HUES64 (cell line): ENCODE results near the gene TTC31. TPM values are rescaled to one million over a fixed set of nuclear protein-coding genes. Genes with fewer than 3 reads are reported as not detected.

ENCODE experiments used
- H3K27ac ChIP-seq: 2 replicates; pipeline ENCODE4 v1.7.0; 2013; ENCODE audit warnings: low read depth, low read length, inconsistent platforms
- H3K27me3 ChIP-seq: 2 replicates; pipeline ENCODE4 v1.6.1; 2013; ENCODE audit warnings: mild to moderate bottlenecking, low read length; ENCODE audit not compliant: insufficient read depth
- H3K36me3 ChIP-seq: 2 replicates; pipeline ENCODE4 v1.6.1; 2013; ENCODE audit warnings: mild to moderate bottlenecking, low read length; ENCODE audit not compliant: insufficient read depth
- H3K4me1 ChIP-seq: 2 replicates; pipeline ENCODE4 v1.6.1; 2013; ENCODE audit warnings: mild to moderate bottlenecking, low read length, moderate library complexity; ENCODE audit not compliant: insufficient read depth
- H3K4me3 ChIP-seq: 2 replicates; pipeline ENCODE4 v1.5.1; 2013; ENCODE audit warnings: mild to moderate bottlenecking, low read length, moderate library complexity
- H3K9ac ChIP-seq: 2 replicates; pipeline ENCODE4 v1.6.1; 2013; ENCODE audit warnings: mild to moderate bottlenecking, low read depth, low read length
- H3K9me3 ChIP-seq: 2 replicates; pipeline ENCODE4 v1.6.1; 2013; ENCODE audit warnings: low read depth, low read length; ENCODE audit not compliant: insufficient read depth
- WGBS: fragments of 150-250, 120-280 bp; methylation state at CpG from one replicate; pipeline ENCODE4 v1.1.7; 2013; ENCODE audit warnings: missing lambda C conversion rate; 5-methylcytosine and 5-hydroxymethylcytosine counted together
- polyA plus RNA-seq, 2 experiments: library from polyadenylated mRNA; stranded (reverse); fragments of 50-300 nt; gene quantifications; one replicate each; pipeline ENCODE4 v1.2.3, GENCODE V29; 2013

TTC31 gene
- 15.6 TPM for polyA plus RNA-seq (2013, experiment 1 of 2)
- polyA plus RNA-seq (2013, experiment 2 of 2) = 16.2 TPM

GRCh38 chr2:74482801-74483674 is at the start of gene TTC31, which contains the start of gene CCDC142:
TSS of gene TTC31 (plus strand) at chr2:74483081. CDS start at chr2:74483096, 15 bp downstream.
TSS of gene CCDC142 (minus strand) at chr2:74482998. CDS start at chr2:74482837, 161 bp downstream.
- Histone ChIP-seq H3K27ac (peak within 1 kb of the TSS; percentile 73), H3K4me3 (peak within 1 kb of the TSS; percentile 83)

DNA sequence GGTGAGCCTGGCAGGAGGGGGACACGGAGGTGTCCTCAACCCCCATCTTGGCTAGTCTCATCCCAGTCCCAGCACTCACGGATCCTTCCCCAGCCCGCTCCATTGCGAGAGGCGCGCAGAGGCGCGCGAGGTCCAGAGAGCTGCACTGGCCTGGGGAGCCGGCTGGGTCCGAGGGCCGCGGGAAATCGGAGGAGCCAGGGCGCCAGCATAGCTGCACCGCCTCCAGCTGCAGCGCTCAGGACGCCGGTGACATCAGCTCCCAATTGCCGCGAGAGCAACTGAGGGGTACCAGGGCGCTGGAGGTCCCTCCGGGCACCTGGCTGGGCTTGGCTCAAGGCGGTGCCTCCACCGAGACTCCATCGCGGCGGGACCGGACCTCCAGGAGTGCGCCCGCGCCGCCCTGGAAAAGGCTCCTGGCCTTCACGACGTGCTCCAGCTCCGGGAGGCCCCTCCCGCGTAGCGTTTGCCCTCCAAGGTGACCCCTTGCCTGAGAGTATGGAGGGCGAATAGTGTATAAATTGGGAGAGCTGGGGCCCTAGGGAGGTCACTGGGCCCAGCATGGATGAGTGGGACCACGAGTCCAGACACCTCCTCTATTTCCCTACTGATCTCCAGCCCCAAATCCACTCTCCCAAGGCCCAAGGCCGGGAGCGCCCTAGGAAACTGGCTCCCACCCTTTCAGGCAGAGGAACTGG is 46.6 kb upstream of the TTC31 start:
- no peaks in the 10 kb centered on the region for H3K27me3 ChIP-seq
- no peak overlapping the region for H3K9ac ChIP-seq
- peaks cover 32% of the 10 kb centered on the region for H3K4me1 ChIP-seq
- 93% methylated on average over 43 of the region's 43 CpGs for WGBS
- H3K27ac ChIP-seq = no peak overlapping the region
- H3K36me3 ChIP-seq = peaks cover 34% of the 10 kb centered on the region
- H3K4me3 ChIP-seq = no peak overlapping the region
- no peaks in the 10 kb centered on the region for H3K9me3 ChIP-seq

More at GRCh38 chr2:74482801-74483674, at the start of gene TTC31, which contains the start of gene CCDC142:
- WGBS = 3% methylated on average over 50 of the region's 50 CpGs
- Histone ChIP-seq H3K4me1 (0 out of 2 replicates have a peak, but pooled peaks cover 3% of the 10 kb centered on the region), H3K36me3 (peaks cover 33% of the 10 kb centered on the region), H3K9ac (peak within 1 kb of the TSS; percentile 84), H3K27me3 (no peaks in the 10 kb centered on the region), H3K9me3 (no peaks in the 10 kb centered on the region)

DNA sequence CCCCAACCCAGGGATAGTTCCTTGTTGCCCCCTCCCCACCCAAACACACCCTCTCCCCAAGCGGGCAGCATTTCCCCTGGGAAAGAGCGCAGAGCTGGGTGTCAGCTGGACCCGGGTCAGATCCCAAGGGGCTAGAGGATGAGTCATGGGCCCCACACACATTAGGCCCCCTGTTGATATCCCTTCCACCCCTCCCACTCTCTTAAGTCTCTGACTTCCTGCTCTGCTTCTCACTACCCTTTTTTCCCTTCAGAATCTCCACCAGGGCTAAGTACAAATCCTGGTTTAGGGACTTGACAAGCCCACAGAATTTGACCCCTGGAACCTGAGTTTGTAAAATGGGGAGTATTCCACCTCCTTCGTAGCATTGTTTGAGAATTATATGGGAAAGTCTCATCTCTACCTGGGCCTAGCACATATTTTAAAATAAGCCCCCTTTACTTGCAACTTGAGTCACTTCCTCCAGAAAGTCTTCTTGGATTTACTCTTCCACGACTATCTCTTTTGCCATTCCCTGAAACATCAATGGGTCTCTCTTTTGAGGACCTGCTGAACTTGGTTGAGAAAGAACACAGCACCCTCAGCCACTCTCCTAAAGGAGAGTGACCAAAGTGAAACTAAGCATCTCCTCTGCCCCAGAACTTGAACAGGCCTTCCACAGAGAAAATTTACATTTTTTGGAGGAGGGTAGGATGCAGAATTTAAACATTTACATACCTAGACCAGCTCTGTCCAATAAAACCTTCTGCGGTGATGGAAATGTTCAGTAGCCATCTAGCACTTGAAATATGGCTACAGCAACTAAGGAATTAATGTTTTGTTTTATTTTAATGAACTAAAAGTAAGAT is 45.8 kb upstream of the TTC31 start:
- Histone ChIP-seq H3K9ac (no peak overlapping the region), H3K9me3 (no peaks in the 10 kb centered on the region), H3K36me3 (peaks cover 26% of the 10 kb centered on the region), H3K27ac (peak overlapping the region; percentile 8; the same call in 1 of the 2 replicates), H3K27me3 (no peaks in the 10 kb centered on the region), H3K4me1 (peaks cover 32% of the 10 kb centered on the region), H3K4me3 (peak overlapping the region; percentile 12; the same call in 1 of the 2 replicates)
- WGBS = 69% methylated on average over 5 of the region's 6 CpGs

- H3K27me3 ChIP-seq = no peaks in the 10 kb centered on the region
- peaks cover 19% of the 10 kb centered on the region for H3K36me3 ChIP-seq
- WGBS = 89% methylated on average over 1 of the region's 1 CpG
- H3K4me1 ChIP-seq = peaks cover 32% of the 10 kb centered on the region
- no peak overlapping the region for H3K9ac ChIP-seq
- H3K4me3 ChIP-seq = no peak overlapping the region
- no peak overlapping the region for H3K27ac ChIP-seq
- no peaks in the 10 kb centered on the region for H3K9me3 ChIP-seq
These were observed 44.6 kb upstream of the TTC31 start for GRCh38 chr2:74438248-74438647.

DNA sequence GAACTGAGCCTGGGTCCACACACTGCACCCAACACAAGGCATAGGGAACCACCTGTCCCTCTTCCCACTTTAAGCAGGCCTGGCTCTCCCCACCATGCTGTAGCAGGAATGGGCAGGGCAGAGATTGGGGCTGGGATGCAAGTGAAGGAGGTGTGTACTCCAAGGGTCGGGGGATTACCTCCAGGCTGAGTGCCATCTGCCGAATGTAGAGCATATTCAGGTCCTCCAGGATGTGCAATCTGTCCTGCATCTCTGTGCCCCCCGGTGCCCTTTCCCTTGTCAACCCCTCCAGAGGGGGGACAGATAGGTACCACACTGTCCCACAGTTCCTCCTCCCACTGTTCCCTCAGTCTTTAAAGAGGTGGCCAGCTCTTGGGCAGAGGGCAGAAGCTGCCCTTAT is 43.5 kb upstream of the TTC31 start:
- Histone ChIP-seq H3K27ac (no peak overlapping the region), H3K36me3 (peaks cover 16% of the 10 kb centered on the region), H3K27me3 (no peaks in the 10 kb centered on the region), H3K4me3 (peak overlapping the region; percentile 72), H3K9ac (peak overlapping the region; percentile 87; the same call in 1 of the 2 replicates), H3K9me3 (no peaks in the 10 kb centered on the region), H3K4me1 (peaks cover 32% of the 10 kb centered on the region)
- 72% methylated on average over 3 of the region's 3 CpGs for WGBS

GRCh38 chr2:74439803-74440377 is 43.0 kb upstream of the TTC31 start:
- Histone ChIP-seq H3K9ac (peak overlapping the region; percentile 87), H3K4me1 (peaks cover 32% of the 10 kb centered on the region), H3K36me3 (peaks cover 15% of the 10 kb centered on the region), H3K27me3 (peaks cover 4% of the 10 kb centered on the region; the same call in 1 of the 2 replicates), H3K9me3 (no peaks in the 10 kb centered on the region), H3K4me3 (peak overlapping the region; percentile 72), H3K27ac (peak overlapping the region; percentile 99)
- WGBS = 42% methylated on average over 12 of the region's 14 CpGs

DNA sequence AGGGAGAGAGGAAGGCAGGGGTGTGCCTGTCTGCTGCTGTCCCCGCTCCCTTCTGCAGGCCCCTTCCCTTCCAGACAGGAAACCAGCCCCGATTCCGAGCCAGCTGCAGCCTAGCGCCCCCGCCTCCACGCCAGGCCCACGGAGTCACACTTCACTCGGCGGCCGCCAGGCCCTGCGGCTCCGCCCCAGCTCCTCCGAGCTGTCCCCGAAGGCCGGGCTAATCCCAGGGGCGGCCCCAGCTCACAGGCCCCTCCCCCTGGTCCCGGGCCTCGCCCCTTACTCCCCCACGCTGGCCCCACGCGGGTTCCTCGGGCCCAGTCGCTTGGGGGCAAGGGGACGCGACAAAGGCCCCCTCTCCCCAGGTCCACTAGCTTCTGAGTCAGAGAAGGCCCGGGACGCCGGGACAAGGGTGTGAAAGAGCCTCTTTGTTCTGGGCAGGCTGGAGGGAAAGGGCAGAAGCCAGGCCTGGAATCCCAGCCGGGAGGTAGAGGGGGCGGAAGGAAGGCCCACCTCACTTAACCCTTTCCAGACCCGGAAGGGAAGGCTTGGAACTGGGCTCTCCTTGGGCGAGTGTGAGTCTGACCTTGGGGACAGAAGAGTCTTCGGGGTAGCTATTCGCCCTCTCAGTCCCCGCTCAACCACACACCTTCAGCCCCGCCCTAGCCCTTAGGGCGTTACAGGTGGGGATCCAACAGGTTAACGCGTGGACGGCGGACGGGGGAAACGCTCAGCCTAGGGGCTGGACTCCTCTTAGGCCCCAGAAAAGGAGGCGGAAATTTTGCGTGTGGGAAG is 42.3 kb upstream of the TTC31 start:
- Histone ChIP-seq H3K9me3 (no peaks in the 10 kb centered on the region), H3K27ac (peak overlapping the region; percentile 99), H3K4me3 (peak overlapping the region; percentile 72), H3K27me3 (peaks cover 4% of the 10 kb centered on the region; the same call in 1 of the 2 replicates), H3K36me3 (peaks cover 8% of the 10 kb centered on the region; the same call in 1 of the 2 replicates), H3K4me1 (peaks cover 32% of the 10 kb centered on the region), H3K9ac (peak overlapping the region; percentile 87)
- under 1% methylated on average over 45 of the region's 45 CpGs for WGBS

DNA sequence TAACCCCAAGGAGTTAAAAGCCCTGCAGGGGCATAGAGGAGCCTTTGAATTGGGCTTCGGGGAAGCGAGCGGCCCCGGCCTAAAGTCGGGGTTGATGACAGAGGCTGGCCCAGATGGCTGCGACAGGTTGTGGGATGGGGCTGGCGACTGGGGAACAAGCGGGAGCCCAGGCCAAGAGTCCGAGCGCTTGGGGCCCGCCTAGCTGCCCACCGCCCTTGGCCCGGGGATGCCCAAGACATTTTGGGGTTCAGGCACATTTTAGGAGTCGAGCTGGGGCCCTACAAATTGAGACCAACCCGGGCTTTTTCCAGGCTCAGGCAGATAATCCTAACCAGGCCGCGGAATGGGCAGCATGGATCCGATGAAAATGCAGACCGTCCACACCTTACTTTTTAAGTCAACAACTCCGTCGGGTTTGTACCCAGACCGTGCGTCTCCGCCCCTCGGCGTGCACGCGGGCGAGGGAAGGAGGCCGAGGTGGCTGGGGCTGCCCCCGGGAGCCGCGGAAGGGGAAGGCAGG is 41.7 kb upstream of the TTC31 start:
- Histone ChIP-seq H3K9me3 (no peaks in the 10 kb centered on the region), H3K27ac (peak overlapping the region; percentile 99), H3K4me1 (peaks cover 32% of the 10 kb centered on the region), H3K9ac (peak overlapping the region; percentile 87), H3K36me3 (peaks cover 6% of the 10 kb centered on the region; the same call in 1 of the 2 replicates), H3K4me3 (peak overlapping the region; percentile 72), H3K27me3 (peaks cover 4% of the 10 kb centered on the region; the same call in 1 of the 2 replicates)
- WGBS = under 1% methylated on average over 33 of the region's 33 CpGs

GRCh38 chr2:74441690-74442482 is 41.0 kb upstream of the TTC31 start, which contains the start of gene RTKN:
TSS of gene RTKN (minus strand) at chr2:74441937. CDS start at chr2:74441816, 121 bp downstream.
- Histone ChIP-seq H3K4me1 (peaks cover 29% of the 10 kb centered on the region), H3K36me3 (peaks cover 6% of the 10 kb centered on the region; the same call in 1 of the 2 replicates), H3K9me3 (no peaks in the 10 kb centered on the region), H3K4me3 (peak within 1 kb of the TSS; percentile 72), H3K9ac (peak within 1 kb of the TSS; percentile 87), H3K27ac (peak within 1 kb of the TSS; percentile 99), H3K27me3 (peaks cover 4% of the 10 kb centered on the region; the same call in 1 of the 2 replicates)
- under 1% methylated on average over 75 of the region's 75 CpGs for WGBS
